GM21515 (cell line): ENCODE measurements around the gene MALRD1.

Experiments
- ATAC-seq: cut with Tn5 transposase; IDR thresholded peaks from one replicate; pipeline ENCODE4 v1.9.1; 2021; ENCODE audit not compliant: unreplicated experiment

MALRD1 gene

GRCh38 chr10:19098803-19099202 is 50.2 kb downstream of the MALRD1 start:
- no peak for ATAC-seq

GRCh38 chr10:19107406-19107805 is 58.8 kb downstream of the MALRD1 start:
- no peak for ATAC-seq

- ATAC-seq, result no peak
Measured at GRCh38 chr10:19111501-19112267, 63.1 kb downstream of the MALRD1 start.

- no peak for ATAC-seq
Measured at GRCh38 chr10:19117438-19117837, 68.8 kb downstream of the MALRD1 start.

GRCh38 chr10:19119191-19119590 is 70.6 kb downstream of the MALRD1 start:
- ATAC-seq, result no peak

GRCh38 chr10:19120381-19120908 is 71.8 kb downstream of the MALRD1 start:
- ATAC-seq, result no peak

GRCh38 chr10:19133992-19134391 is 85.4 kb downstream of the MALRD1 start:
- no peak for ATAC-seq

- no peak for ATAC-seq
Measured at GRCh38 chr10:19142967-19143366, 94.4 kb downstream of the MALRD1 start.

GRCh38 chr10:19144206-19144605 is 95.6 kb downstream of the MALRD1 start:
- no peak for ATAC-seq

- ATAC-seq, result no peak
Measured at GRCh38 chr10:19154375-19154774, 105.8 kb downstream of the MALRD1 start.

GRCh38 chr10:19158358-19158757 is 109.8 kb downstream of the MALRD1 start:
- no peak for ATAC-seq

GRCh38 chr10:19158870-19159269 is 110.3 kb downstream of the MALRD1 start:
- ATAC-seq, result no peak

GRCh38 chr10:19164461-19164860 is 115.9 kb downstream of the MALRD1 start:
- no peak for ATAC-seq

GRCh38 chr10:19168584-19168983 is 120.0 kb downstream of the MALRD1 start:
- no peak for ATAC-seq

GRCh38 chr10:19169041-19169440 is 120.4 kb downstream of the MALRD1 start:
- ATAC-seq, result no peak

GRCh38 chr10:19169684-19170083 is 121.1 kb downstream of the MALRD1 start:
- ATAC-seq, result no peak

- no peak for ATAC-seq
Measured at GRCh38 chr10:19178675-19179074, 130.1 kb downstream of the MALRD1 start.

GRCh38 chr10:19184891-19185290 is 136.3 kb downstream of the MALRD1 start:
- no peak for ATAC-seq

GRCh38 chr10:19194866-19195265 is 146.3 kb downstream of the MALRD1 start:
- no peak for ATAC-seq

- ATAC-seq, result no peak
Measured at GRCh38 chr10:19195698-19196097, 147.1 kb downstream of the MALRD1 start.

GRCh38 chr10:19200211-19200610 is 151.6 kb downstream of the MALRD1 start:
- no peak for ATAC-seq

- ATAC-seq, result no peak
Measured at GRCh38 chr10:19204246-19204917, 155.8 kb downstream of the MALRD1 start.
